H9 (cell line): Measurements from ENCODE around the gene PARK7. TPM values are rescaled to one million over a fixed set of nuclear protein-coding genes. Genes with fewer than 3 reads are reported as not detected.

Experiments used
- DNase-seq: peaks from one replicate; pipeline ENCODE4 v3.0.0-alpha.2; 2017
- H2AFZ ChIP-seq: one replicate; pipeline ENCODE4 v1.6.1; 2013; ENCODE audit warnings: mild to moderate bottlenecking, low read length, control low read depth, moderate library complexity
- H2AK5ac ChIP-seq: 2 replicates; pipeline ENCODE4 v1.6.1; 2013; ENCODE audit warnings: low read length, control low read depth, mixed read lengths; ENCODE audit not compliant: insufficient read length
- H2BK120ac ChIP-seq: one replicate; pipeline ENCODE4 v1.6.1; 2013; ENCODE audit warnings: low read depth, mild to moderate bottlenecking, low read length, control low read depth, inconsistent platforms; ENCODE audit not compliant: poor library complexity, severe bottlenecking
- H2BK12ac ChIP-seq: 2 replicates; pipeline ENCODE4 v1.6.1; 2013; ENCODE audit warnings: low read length, control low read depth, mixed read lengths, low read depth; ENCODE audit not compliant: insufficient read length
- H2BK15ac ChIP-seq: 2 replicates; pipeline ENCODE4 v1.6.1; 2013; ENCODE audit warnings: low read depth, low read length, control low read depth
- H2BK20ac ChIP-seq: one replicate; pipeline ENCODE4 v1.6.1; 2013; ENCODE audit warnings: low read depth, mild to moderate bottlenecking, low read length, control low read depth, inconsistent platforms; ENCODE audit not compliant: poor library complexity, severe bottlenecking
- H2BK5ac ChIP-seq: 2 replicates; pipeline ENCODE4 v1.6.1; 2013; ENCODE audit warnings: low read length, control low read depth, mixed read lengths; ENCODE audit not compliant: insufficient read length
- H3K14ac ChIP-seq: 2 replicates; pipeline ENCODE4 v1.6.1; 2013; ENCODE audit warnings: low read length, control low read depth; ENCODE audit not compliant: insufficient read depth
- H3K18ac ChIP-seq: 2 replicates; pipeline ENCODE4 v1.6.1; 2013; ENCODE audit warnings: low read depth, mild to moderate bottlenecking, mixed read lengths, low read length, control low read depth; ENCODE audit not compliant: insufficient read length
- H3K23ac ChIP-seq: 2 replicates; pipeline ENCODE4 v1.6.1; 2013; ENCODE audit warnings: low read length, control low read depth, mixed read lengths, low read depth; ENCODE audit not compliant: insufficient read length
- H3K23me2 ChIP-seq: 2 replicates; pipeline ENCODE4 v1.6.1; 2013; ENCODE audit warnings: low read depth, mild to moderate bottlenecking, mixed read lengths, low read length, control low read depth; ENCODE audit not compliant: insufficient read length, poor library complexity, severe bottlenecking
- H3K27ac ChIP-seq: 2 replicates; pipeline ENCODE4 v1.5.1; 2013; ENCODE audit warnings: low read length, control low read depth, mixed read lengths, low read depth; ENCODE audit not compliant: insufficient read length
- H3K27me3 ChIP-seq: 2 replicates; pipeline ENCODE4 v1.6.1; 2013; ENCODE audit warnings: low read length, control low read depth, inconsistent platforms; ENCODE audit not compliant: insufficient read depth
- H3K4ac ChIP-seq: 2 replicates; pipeline ENCODE4 v1.6.1; 2013; ENCODE audit warnings: low read depth, mild to moderate bottlenecking, control low read depth, inconsistent platforms, low read length, moderate library complexity
- H3K4me1 ChIP-seq: 2 replicates; pipeline ENCODE4 v1.6.1; 2013; ENCODE audit warnings: low read length, control low read depth, inconsistent platforms; ENCODE audit not compliant: insufficient read depth
- H3K4me2 ChIP-seq: 2 replicates; pipeline ENCODE4 v1.6.1; 2013; ENCODE audit warnings: low read length, control low read depth, mixed read lengths; ENCODE audit not compliant: insufficient read length, insufficient read depth
- H3K56ac ChIP-seq: 2 replicates; pipeline ENCODE4 v1.6.1; 2013; ENCODE audit warnings: low read depth, mild to moderate bottlenecking, mixed read lengths, low read length, control low read depth; ENCODE audit not compliant: insufficient read length
- H3K79me1 ChIP-seq: 2 replicates; pipeline ENCODE4 v1.6.1; 2013; ENCODE audit warnings: low read depth, mild to moderate bottlenecking, moderate library complexity, low read length, control low read depth, inconsistent platforms; ENCODE audit not compliant: insufficient read depth, poor library complexity, severe bottlenecking
- H3K79me2 ChIP-seq: 2 replicates; pipeline ENCODE4 v1.6.1; 2013; ENCODE audit warnings: low read length, control low read depth, inconsistent platforms; ENCODE audit not compliant: insufficient read depth
- H3K9ac ChIP-seq: 2 replicates; pipeline ENCODE4 v1.6.1; 2013; ENCODE audit warnings: low read length, control low read depth, mixed read lengths; ENCODE audit not compliant: insufficient read length; ENCODE audit errors: extremely low read depth
- H3K9me3 ChIP-seq: one replicate; pipeline ENCODE4 v1.6.1; 2013; ENCODE audit warnings: low read depth, low read length, inconsistent platforms; ENCODE audit not compliant: control insufficient read depth
- H3T11ph ChIP-seq: one replicate; pipeline ENCODE4 v1.6.1; 2013; ENCODE audit warnings: mild to moderate bottlenecking, low read length, control low read depth, inconsistent platforms
- H4K20me1 ChIP-seq: one replicate; pipeline ENCODE4 v1.6.1; 2013; ENCODE audit not compliant: control insufficient read depth, insufficient read length, insufficient read depth
- H4K5ac ChIP-seq: 2 replicates; pipeline ENCODE4 v1.6.1; 2013; ENCODE audit warnings: low read depth, mild to moderate bottlenecking, mixed read lengths, low read length, control low read depth; ENCODE audit not compliant: insufficient read length
- H4K8ac ChIP-seq: replicated peaks from 2 replicates; pipeline ENCODE4 v1.6.1; 2013; ENCODE audit warnings: low read length, control low read depth, mixed read lengths, low read depth; ENCODE audit not compliant: insufficient read length
- H4K91ac ChIP-seq: 2 replicates; pipeline ENCODE4 v1.6.1; 2013; ENCODE audit warnings: low read depth, mild to moderate bottlenecking, moderate library complexity, mixed read lengths, low read length, control low read depth; ENCODE audit not compliant: insufficient read length
- H3K27ac Mint-ChIP-seq, 3 experiments: 2 replicates in 2 of 3; 3 replicates in 1 of 3; pipeline ENCODE4 v1.8.0; 2020 to 2021; ENCODE audit warnings: mixed read lengths in 3 of 3, mild to moderate bottlenecking in 1 of 3, moderate library complexity in 1 of 3
- H3K27me3 Mint-ChIP-seq: 2 replicates; pipeline ENCODE4 v1.8.0; 2021; ENCODE audit warnings: low read depth, mild to moderate bottlenecking, moderate library complexity, mixed read lengths
- H3K36me3 Mint-ChIP-seq, 3 experiments: 2 replicates in 2 of 3; 3 replicates in 1 of 3; pipeline ENCODE4 v1.8.0; 2020 to 2021; ENCODE audit warnings: low read depth in 3 of 3, mixed read lengths in 3 of 3; ENCODE audit not compliant: insufficient read depth in 1 of 3
- H3K4me1 Mint-ChIP-seq, 2 experiments: 2 replicates each; pipeline ENCODE4 v1.8.0; 2020; ENCODE audit warnings: mixed read lengths in 2 of 2
- H3K4me3 Mint-ChIP-seq, 2 experiments: 2 replicates in 1 of 2; 3 replicates in 1 of 2; pipeline ENCODE4 v1.8.0; 2020 to 2021; ENCODE audit warnings: mild to moderate bottlenecking in 2 of 2, mixed read lengths in 2 of 2, moderate library complexity in 1 of 2
- H3K9me3 Mint-ChIP-seq, 2 experiments: 2 replicates in 1 of 2; 3 replicates in 1 of 2; pipeline ENCODE4 v1.8.0; 2020; ENCODE audit warnings: mild to moderate bottlenecking in 2 of 2, mixed read lengths in 2 of 2, moderate library complexity in 1 of 2
- WGBS: extraction: QIAGEN DNeasy Blood & Tissue Kit; methylation state at CpG from one replicate; pipeline ENCODE4 v1.1.7; 2013; ENCODE audit warnings: missing lambda C conversion rate, low lambda C conversion rate, mixed read lengths; ENCODE audit not compliant: insufficient read length; ENCODE audit errors: extremely low coverage; 5-methylcytosine and 5-hydroxymethylcytosine counted together
- total RNA-seq: library from RNA; stranded (reverse); gene quantifications from 2 replicates; pipeline ENCODE4 v1.2.1, GENCODE V29; 2021
- TF ChIP-seq, protein P1 (sequence below): fragments of 200-600 bp; sonication (generic); conservative IDR thresholded peaks from 3 replicates; pipeline ENCODE4 v1.8.0; 2021; ENCODE audit warnings: antibody characterized with exemption, mild to moderate bottlenecking

PARK7 gene
- total RNA-seq, 1 experiment from 2014 or later: 370 TPM

DNA sequence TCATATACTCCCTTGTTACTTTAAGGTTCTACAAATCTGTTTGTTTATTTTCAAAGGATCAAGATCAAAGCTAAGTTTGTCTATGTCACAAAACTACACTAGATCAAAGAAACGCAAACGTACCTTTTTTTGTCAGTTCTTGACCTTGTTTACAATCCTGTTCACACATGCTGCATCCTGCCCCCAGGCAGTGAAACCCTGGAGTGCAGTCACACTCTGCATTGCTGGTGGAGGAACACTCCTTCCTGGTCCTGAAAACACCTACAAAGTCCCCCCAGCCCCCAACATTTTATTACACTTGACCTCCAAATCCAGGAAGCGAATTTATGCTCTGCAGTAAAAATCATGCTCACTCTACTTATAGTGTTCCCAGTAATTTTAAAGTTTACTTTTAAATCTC, 23.4 kb upstream of the PARK7 start:
- Histone ChIP-seq H3K27ac (no peak overlapping the region), H4K91ac (no peak overlapping the region), H3K9ac (no peak overlapping the region), H3K23ac (no peak overlapping the region), H2BK15ac (no peak overlapping the region), H3K23me2 (no peaks in the 10 kb centered on the region), H3K56ac (no peak overlapping the region), H2AK5ac (no peak overlapping the region), H2BK12ac (no peak overlapping the region), H3K27me3 (peaks cover 16% of the 10 kb centered on the region; the same call in 1 of the 2 replicates), H2AFZ (no peak overlapping the region), H4K8ac (no peak overlapping the region), H2BK5ac (no peak overlapping the region), H4K20me1 (no peaks in the 10 kb centered on the region), H2BK120ac (no peak overlapping the region), H2BK20ac (no peak overlapping the region), H3K79me2 (no peaks in the 10 kb centered on the region), H3K18ac (no peak overlapping the region), H3K4ac (no peak overlapping the region), H3K9me3 (no peaks in the 10 kb centered on the region), H3K14ac (no peak overlapping the region), H3K79me1 (no peaks in the 10 kb centered on the region), H3T11ph (no peak overlapping the region), H3K4me1 (no peaks in the 10 kb centered on the region), H4K5ac (no peak overlapping the region), H3K4me2 (no peak overlapping the region)
- TF ChIP-seq, protein P1, sequence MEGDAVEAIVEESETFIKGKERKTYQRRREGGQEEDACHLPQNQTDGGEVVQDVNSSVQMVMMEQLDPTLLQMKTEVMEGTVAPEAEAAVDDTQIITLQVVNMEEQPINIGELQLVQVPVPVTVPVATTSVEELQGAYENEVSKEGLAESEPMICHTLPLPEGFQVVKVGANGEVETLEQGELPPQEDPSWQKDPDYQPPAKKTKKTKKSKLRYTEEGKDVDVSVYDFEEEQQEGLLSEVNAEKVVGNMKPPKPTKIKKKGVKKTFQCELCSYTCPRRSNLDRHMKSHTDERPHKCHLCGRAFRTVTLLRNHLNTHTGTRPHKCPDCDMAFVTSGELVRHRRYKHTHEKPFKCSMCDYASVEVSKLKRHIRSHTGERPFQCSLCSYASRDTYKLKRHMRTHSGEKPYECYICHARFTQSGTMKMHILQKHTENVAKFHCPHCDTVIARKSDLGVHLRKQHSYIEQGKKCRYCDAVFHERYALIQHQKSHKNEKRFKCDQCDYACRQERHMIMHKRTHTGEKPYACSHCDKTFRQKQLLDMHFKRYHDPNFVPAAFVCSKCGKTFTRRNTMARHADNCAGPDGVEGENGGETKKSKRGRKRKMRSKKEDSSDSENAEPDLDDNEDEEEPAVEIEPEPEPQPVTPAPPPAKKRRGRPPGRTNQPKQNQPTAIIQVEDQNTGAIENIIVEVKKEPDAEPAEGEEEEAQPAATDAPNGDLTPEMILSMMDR: no peak
- peaks cover 6 to 15% of the 10 kb centered on the region in 2 experiments; a peak in 3 of 4 replicates for H3K4me1 Mint-ChIP-seq
- DNase-seq: no peak
- peaks cover 0 to 2% of the 10 kb centered on the region in 2 experiments; a peak in 1 of 5 replicates for H3K9me3 Mint-ChIP-seq
- no peak overlapping the region for H3K27ac Mint-ChIP-seq
- H3K4me3 Mint-ChIP-seq: no peak overlapping the region
- peaks cover 64% of the 10 kb centered on the region for H3K27me3 Mint-ChIP-seq
- H3K36me3 Mint-ChIP-seq: no peaks in the 10 kb centered on the region
- WGBS: no CpG with 5 or more reads among the region's 3 CpGs
